Measurements from ENCODE around the gene CUX1.

Gene CUX1

DNA sequence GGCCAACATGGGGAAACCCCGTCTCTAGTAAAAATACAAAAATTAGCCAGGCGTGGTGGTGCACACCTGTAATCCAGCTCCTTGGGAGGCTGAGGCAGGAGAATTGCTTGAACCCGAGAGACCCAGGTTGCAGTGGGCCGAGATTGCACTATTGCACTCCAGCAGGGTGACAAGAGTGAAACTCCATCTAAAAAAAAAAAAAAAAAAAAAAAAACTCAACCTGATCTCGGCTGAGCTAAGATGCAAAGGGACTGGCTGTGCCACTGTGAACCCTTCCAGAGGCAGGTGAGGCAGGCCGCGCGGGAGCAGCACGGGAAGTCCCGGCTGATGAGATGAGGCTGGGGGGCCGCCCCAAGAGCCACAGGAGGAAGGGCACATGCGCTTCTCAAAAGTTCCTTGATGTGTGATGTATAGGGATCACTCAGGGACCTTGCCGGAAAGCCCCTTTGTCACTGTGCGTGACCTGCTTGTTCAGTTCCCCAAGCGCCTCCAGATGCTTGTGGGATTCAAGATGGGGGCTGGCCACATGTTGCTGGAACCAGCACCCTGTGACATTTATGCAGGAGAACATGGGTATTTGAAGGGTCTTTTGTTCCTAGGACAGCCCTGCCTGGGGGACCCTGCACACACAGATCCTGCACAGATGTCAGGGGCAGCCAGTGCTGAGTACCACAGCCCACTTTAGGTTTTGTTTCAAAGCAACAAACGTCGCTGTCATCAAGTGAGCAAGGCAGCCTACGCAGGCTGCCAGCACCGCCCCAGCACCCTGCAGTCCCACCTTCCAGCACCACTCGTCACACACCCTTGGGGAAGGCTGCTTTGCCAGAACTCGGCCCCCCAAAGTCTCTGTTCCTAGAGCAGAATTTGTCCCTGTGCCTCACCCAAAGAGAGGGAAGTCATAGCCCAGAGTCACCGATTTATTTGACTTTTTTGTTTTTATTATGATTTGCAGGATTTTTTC lies 394.4 kb downstream of the CUX1 start:
- peaks cover 14 to 24% of the 10 kb centered on the region in 2 donors for H3K36me3 ChIP-seq (ENCODE audit: control insufficient read depth in 2 of 2, insufficient read depth in 2 of 2, low read length in 2 of 2)

DNA sequence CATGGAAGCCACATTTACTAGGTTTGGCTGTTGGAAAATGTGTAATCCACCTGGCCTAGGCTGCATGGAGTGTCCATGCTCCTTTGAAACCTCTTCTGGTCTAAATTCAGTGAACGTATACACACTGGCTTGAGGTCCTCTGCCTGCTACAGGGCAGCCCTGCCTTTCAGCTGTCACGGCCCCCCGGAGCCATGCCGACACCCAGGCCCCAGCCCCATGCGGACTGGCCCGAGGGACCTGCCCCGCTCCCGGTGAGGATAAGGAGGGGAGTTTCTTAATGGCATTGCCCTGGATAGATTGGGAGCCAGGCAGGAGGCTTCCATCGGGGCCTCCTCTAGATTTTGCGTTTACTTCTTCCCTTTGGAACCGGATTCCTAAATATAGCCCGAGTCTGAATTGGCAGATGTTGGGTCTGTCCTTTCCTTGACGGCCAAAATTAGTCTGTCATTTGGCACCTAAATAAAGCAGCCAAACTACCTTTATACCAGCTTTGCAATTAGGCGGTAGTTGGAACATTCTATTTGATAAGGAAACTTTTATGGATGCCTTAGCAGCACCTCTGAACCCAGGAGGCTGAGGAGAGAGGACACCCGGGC lies 397.1 kb downstream of the CUX1 start:
- Histone ChIP-seq H3K4me1 (ENCODE audit: control insufficient read depth, insufficient read depth, low read length) (no peaks in the 10 kb centered on the region), H3K36me3 (ENCODE audit: control insufficient read depth in 2 of 2, insufficient read depth in 2 of 2, low read length in 2 of 2) (peaks cover 14 to 15% of the 10 kb centered on the region in 2 donors), H3K27me3 (ENCODE audit: control insufficient read depth in 1 of 2, insufficient read depth in 2 of 2, low read length in 2 of 2) (no peaks in the 10 kb centered on the region), H3K4me3 (ENCODE audit: low read length in 2 of 2) (no peak overlapping the region), H3K9me3 (ENCODE audit: control insufficient read depth in 2 of 2, low read length in 2 of 2) (no peaks in the 10 kb centered on the region), H3K27ac (ENCODE audit: low read length) (no peak overlapping the region), H3K9ac (ENCODE audit: low read length in 2 of 2) (no peak overlapping the region)

More for the DNA sequence above, 394.4 kb downstream of the CUX1 start:
- H3K27me3 ChIP-seq (ENCODE audit: control insufficient read depth in 1 of 2, insufficient read depth in 2 of 2, low read length in 2 of 2): no peaks in the 10 kb centered on the region
- H3K4me3 ChIP-seq (ENCODE audit: low read length in 2 of 2): no peak overlapping the region
- no peaks in the 10 kb centered on the region for H3K9me3 ChIP-seq (ENCODE audit: control insufficient read depth in 2 of 2, low read length in 2 of 2)
- H3K27ac ChIP-seq (ENCODE audit: low read length): no peak overlapping the region
- no peak overlapping the region for H3K9ac ChIP-seq (ENCODE audit: low read length in 2 of 2)
- no peaks in the 10 kb centered on the region for H3K4me1 ChIP-seq (ENCODE audit: control insufficient read depth, insufficient read depth, low read length)

DNA sequence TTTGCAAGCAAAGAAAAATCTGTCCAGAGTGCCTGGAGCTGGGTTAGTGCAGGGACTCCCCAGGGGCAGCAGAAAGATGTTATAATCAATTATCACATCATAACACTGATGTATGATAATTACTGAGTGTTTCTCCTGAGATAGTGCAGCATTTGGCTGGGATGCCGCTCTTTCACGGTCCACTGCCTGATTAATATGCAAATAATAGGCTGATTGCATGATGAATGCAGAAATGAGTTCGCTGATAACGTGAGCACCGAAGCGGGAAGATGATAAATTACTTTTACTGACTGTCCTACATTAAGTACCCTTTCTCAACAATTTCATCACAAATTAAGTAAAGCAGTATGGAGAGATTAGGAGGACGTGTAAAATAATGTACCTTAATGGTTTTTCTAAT lies 397.8 kb downstream of the CUX1 start:
- H3K27ac ChIP-seq (ENCODE audit: low read length): no peak overlapping the region
- no peak overlapping the region for H3K4me3 ChIP-seq (ENCODE audit: low read length in 2 of 2)
- H3K9me3 ChIP-seq (ENCODE audit: control insufficient read depth in 2 of 2, low read length in 2 of 2): no peaks in the 10 kb centered on the region
- no peaks in the 10 kb centered on the region for H3K27me3 ChIP-seq (ENCODE audit: control insufficient read depth in 1 of 2, insufficient read depth in 2 of 2, low read length in 2 of 2)
- no peak overlapping the region for H3K9ac ChIP-seq (ENCODE audit: low read length in 2 of 2)
- peaks cover 14 to 15% of the 10 kb centered on the region in 2 donors for H3K36me3 ChIP-seq (ENCODE audit: control insufficient read depth in 2 of 2, insufficient read depth in 2 of 2, low read length in 2 of 2)
- no peaks in the 10 kb centered on the region for H3K4me1 ChIP-seq (ENCODE audit: control insufficient read depth, insufficient read depth, low read length)

DNA sequence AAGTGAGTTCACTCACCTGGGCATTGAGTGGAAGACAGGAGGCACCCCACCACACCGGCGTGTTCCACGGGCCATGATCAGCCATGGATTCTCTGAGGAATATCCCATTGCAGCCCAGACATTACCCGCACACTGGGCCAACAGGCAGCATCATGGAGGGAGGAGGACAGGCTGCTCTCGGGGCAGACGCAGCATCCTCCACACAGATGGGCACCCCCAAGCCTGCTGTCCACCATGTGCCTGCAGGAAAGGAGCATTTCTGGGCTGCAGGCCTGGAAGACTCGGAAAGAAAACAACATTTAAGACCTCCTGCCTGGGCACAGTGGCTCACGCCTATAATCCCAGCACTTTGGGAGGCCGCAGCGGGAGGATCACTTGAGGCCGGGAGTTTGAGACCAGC lies 398.3 kb downstream of the CUX1 start:
- no peaks in the 10 kb centered on the region for H3K9me3 ChIP-seq (ENCODE audit: control insufficient read depth in 2 of 2, low read length in 2 of 2)
- no peaks in the 10 kb centered on the region for H3K27me3 ChIP-seq (ENCODE audit: control insufficient read depth in 1 of 2, insufficient read depth in 2 of 2, low read length in 2 of 2)
- H3K9ac ChIP-seq (ENCODE audit: low read length in 2 of 2): no peak overlapping the region
- no peak overlapping the region for H3K4me3 ChIP-seq (ENCODE audit: low read length in 2 of 2)
- no peak overlapping the region for H3K27ac ChIP-seq (ENCODE audit: low read length)
- no peaks in the 10 kb centered on the region for H3K4me1 ChIP-seq (ENCODE audit: control insufficient read depth, insufficient read depth, low read length)
- H3K36me3 ChIP-seq (ENCODE audit: control insufficient read depth in 2 of 2, insufficient read depth in 2 of 2, low read length in 2 of 2): peaks cover 9 to 12% of the 10 kb centered on the region in 2 donors

DNA sequence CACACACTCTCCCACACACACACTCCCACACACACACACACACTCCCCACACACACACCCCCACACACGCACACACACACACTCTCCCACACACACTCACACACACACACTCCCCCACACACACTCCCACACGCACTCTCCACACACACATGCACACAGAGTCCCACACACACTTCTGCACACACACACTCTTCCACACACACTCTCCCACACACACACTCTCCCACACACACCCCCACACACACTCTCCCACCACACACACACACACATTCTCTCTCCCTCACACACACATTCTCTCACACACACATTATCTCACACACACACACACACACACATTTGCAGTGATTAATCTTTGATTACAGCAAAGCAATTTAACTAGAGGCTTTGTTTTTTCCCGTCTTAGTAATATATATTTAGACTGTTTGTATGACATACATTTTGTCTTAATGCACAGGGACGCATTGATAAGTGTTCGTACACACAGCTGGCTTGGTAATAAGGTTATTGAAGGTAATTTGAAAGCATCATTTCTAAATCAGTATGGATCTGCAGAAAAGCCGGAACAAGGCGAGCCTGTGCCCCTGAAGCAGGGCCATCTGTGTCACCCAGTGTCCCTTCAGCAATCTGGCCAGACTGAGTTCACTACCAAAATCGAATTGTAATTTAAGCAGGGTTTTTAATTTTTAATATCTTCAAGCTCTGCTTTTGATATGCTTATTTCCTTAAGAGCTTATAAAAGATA lies 399.3 kb downstream of the CUX1 start:
- H3K36me3 ChIP-seq (ENCODE audit: control insufficient read depth in 2 of 2, insufficient read depth in 2 of 2, low read length in 2 of 2): peaks cover 6 to 9% of the 10 kb centered on the region in 2 donors
- no peaks in the 10 kb centered on the region for H3K4me1 ChIP-seq (ENCODE audit: control insufficient read depth, insufficient read depth, low read length)
- no peak overlapping the region for H3K27ac ChIP-seq (ENCODE audit: low read length)
- no peaks in the 10 kb centered on the region for H3K27me3 ChIP-seq (ENCODE audit: control insufficient read depth in 1 of 2, insufficient read depth in 2 of 2, low read length in 2 of 2)
- H3K9ac ChIP-seq (ENCODE audit: low read length in 2 of 2): no peak overlapping the region
- no peaks in the 10 kb centered on the region for H3K9me3 ChIP-seq (ENCODE audit: control insufficient read depth in 2 of 2, low read length in 2 of 2)
- H3K4me3 ChIP-seq (ENCODE audit: low read length in 2 of 2): no peak overlapping the region

DNA sequence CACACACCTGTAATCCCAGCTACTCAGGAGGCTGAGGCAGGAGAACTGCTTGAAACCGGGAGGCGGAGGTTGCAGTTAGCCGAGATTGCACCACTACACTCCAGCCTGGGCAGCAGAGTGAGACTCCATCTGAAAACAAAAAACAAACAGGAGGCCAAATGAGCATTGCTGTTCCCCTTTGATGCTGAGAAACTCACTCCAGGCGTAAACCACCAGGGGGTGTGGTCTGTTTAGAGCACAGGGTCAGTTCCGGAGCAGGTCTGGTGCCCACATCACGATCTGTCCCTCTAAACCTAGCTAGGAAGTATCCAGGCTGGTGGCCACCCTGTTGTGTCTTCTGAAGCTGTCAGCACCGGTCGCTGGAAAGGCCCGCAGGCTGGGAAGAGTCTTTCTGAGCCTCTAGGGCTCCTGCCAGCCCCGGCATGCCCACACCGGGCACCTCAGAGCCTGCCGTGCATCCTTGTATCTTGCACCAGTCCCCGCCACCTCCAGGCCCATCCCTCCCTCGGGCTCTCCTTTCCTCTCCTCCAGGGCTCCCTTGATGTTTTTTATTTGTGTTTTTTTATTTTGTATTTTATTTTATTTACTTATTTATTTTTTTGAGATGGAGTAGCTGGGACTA lies 402.9 kb downstream of the CUX1 start:
- Histone ChIP-seq H3K36me3 (ENCODE audit: control insufficient read depth in 2 of 2, insufficient read depth in 2 of 2, low read length in 2 of 2) (peaks cover 6 to 9% of the 10 kb centered on the region in 2 donors), H3K27me3 (ENCODE audit: control insufficient read depth in 1 of 2, insufficient read depth in 2 of 2, low read length in 2 of 2) (no peaks in the 10 kb centered on the region), H3K4me1 (ENCODE audit: control insufficient read depth, insufficient read depth, low read length) (no peaks in the 10 kb centered on the region), H3K27ac (ENCODE audit: low read length) (no peak overlapping the region), H3K4me3 (ENCODE audit: low read length in 2 of 2) (no peak overlapping the region), H3K9ac (ENCODE audit: low read length in 2 of 2) (no peak overlapping the region), H3K9me3 (ENCODE audit: control insufficient read depth in 2 of 2, low read length in 2 of 2) (no peaks in the 10 kb centered on the region)

DNA sequence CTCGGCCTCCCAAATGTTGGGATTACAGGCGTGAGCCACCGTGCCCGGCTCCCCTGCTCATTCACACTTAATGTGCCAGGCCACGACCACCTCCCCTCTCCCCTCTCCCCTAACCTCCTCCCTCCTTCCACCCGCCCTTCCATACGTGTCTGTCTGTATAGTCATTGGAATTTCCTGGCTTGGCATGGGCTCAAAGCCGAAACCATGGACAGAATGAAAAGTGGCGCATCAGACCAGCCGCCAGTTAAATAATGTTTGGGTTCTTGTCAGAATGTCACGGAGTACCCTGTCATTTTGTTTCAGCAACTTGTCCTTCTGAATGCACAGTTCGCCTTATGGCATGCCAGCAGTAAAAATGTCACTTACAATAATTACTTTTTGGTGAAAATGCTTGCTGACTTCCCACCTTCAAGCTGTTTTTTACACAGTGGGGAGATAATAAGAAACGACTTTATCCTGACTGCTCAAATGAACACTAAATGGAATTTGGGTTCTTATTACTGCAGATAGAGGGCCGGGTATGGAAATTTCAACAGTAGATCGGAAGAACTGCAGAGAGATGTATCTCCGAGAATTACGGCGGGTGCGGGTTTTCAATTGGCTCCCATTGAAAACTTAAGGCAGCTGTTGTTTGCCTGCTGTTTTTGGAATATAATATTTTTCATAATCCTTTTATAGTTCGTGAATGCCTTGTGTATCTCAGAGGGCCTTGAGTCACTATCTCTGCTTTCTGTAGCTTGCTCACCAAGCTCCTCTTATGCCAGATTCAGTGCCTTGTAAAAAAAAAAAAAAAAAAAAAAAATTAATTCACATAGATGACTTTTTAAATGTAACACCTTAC lies 403.8 kb downstream of the CUX1 start:
- Histone ChIP-seq H3K27ac (ENCODE audit: low read length) (no peak overlapping the region), H3K9ac (ENCODE audit: low read length in 2 of 2) (no peak overlapping the region), H3K4me1 (ENCODE audit: control insufficient read depth, insufficient read depth, low read length) (no peaks in the 10 kb centered on the region), H3K27me3 (ENCODE audit: control insufficient read depth in 1 of 2, insufficient read depth in 2 of 2, low read length in 2 of 2) (no peaks in the 10 kb centered on the region), H3K4me3 (ENCODE audit: low read length in 2 of 2) (no peak overlapping the region), H3K9me3 (ENCODE audit: control insufficient read depth in 2 of 2, low read length in 2 of 2) (no peaks in the 10 kb centered on the region), H3K36me3 (ENCODE audit: control insufficient read depth in 2 of 2, insufficient read depth in 2 of 2, low read length in 2 of 2) (peaks cover 3 to 8% of the 10 kb centered on the region in 2 donors)

DNA sequence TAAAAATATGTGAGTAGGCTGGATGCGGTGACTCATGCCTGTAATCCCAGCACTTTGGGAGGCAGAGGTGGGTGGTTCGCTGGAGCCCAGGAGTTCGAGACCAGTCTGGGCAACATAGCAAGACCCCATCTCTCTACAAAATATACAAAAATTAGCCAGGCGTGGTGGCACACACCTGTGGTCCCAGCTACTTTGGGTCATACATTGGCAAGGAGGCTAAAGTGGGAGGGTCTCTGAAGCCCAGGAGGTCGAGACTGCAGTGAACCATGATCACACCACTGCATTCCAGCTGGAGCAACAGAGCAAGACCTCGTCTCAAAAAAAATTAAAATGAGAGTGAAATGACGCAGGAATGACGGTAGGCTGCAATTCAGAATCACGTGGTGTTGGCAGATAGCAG lies 404.5 kb downstream of the CUX1 start:
- Histone ChIP-seq H3K27me3 (ENCODE audit: control insufficient read depth in 1 of 2, insufficient read depth in 2 of 2, low read length in 2 of 2) (no peaks in the 10 kb centered on the region), H3K36me3 (ENCODE audit: control insufficient read depth in 2 of 2, insufficient read depth in 2 of 2, low read length in 2 of 2) (peaks cover 0 to 3% of the 10 kb centered on the region in 2 donors), H3K27ac (ENCODE audit: low read length) (no peak overlapping the region), H3K9me3 (ENCODE audit: control insufficient read depth in 2 of 2, low read length in 2 of 2) (no peaks in the 10 kb centered on the region), H3K4me3 (ENCODE audit: low read length in 2 of 2) (no peak overlapping the region), H3K9ac (ENCODE audit: low read length in 2 of 2) (no peak overlapping the region), H3K4me1 (ENCODE audit: control insufficient read depth, insufficient read depth, low read length) (no peaks in the 10 kb centered on the region)

DNA sequence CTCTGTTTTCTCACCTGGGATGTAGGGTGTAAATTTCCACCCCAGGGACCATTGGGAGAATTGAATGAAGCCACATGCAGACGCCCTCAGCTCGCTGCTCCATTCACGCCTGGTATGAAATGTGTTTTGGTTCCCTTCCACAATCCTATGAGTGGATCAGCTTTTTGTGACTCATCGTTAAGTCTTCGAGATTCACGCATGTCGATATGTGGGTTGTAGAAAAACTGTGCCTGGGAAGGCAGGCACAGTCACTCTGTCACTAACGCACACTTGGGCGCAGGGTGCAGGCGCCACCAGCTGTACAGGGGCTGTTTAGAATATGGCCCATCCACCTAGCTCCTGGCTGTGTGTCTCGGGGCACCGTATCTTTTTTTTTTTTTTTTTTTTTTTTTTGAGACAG lies 405.0 kb downstream of the CUX1 start:
- H3K9ac ChIP-seq (ENCODE audit: low read length in 2 of 2): no peak overlapping the region
- no peaks in the 10 kb centered on the region for H3K4me1 ChIP-seq (ENCODE audit: control insufficient read depth, insufficient read depth, low read length)

DNA sequence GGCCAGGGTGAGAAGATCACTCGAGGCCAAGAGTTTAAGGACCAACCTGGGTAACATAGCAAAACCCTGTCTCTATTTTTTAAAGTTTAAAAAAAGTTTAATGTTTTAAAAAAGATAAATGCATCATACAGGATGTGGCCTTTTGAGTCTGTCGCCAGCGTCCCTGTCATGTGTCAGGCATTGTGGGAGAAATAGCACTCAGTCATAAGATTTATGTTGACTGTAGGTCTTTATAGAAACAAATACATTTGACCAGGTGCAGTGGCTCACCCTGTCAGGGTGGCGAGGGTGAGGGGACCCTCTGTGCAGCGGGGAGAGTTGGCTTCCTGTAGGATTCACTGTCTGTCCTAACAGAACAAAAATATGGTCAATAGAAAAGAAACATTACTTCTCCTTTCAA lies 405.8 kb downstream of the CUX1 start:
- peaks cover 4 to 8% of the 10 kb centered on the region in 2 donors for H3K36me3 ChIP-seq (ENCODE audit: control insufficient read depth in 2 of 2, insufficient read depth in 2 of 2, low read length in 2 of 2)
- no peak overlapping the region for H3K9ac ChIP-seq (ENCODE audit: low read length in 2 of 2)
- no peaks in the 10 kb centered on the region for H3K4me1 ChIP-seq (ENCODE audit: control insufficient read depth, insufficient read depth, low read length)
- no peaks in the 10 kb centered on the region for H3K9me3 ChIP-seq (ENCODE audit: control insufficient read depth in 2 of 2, low read length in 2 of 2)
- H3K4me3 ChIP-seq (ENCODE audit: low read length in 2 of 2): no peak overlapping the region
- no peak overlapping the region for H3K27ac ChIP-seq (ENCODE audit: low read length)
- no peaks in the 10 kb centered on the region for H3K27me3 ChIP-seq (ENCODE audit: control insufficient read depth in 1 of 2, insufficient read depth in 2 of 2, low read length in 2 of 2)

More for the DNA sequence above, 405.0 kb downstream of the CUX1 start:
- H3K36me3 ChIP-seq (ENCODE audit: control insufficient read depth in 2 of 2, insufficient read depth in 2 of 2, low read length in 2 of 2): peaks cover 3 to 4% of the 10 kb centered on the region in 2 donors
- H3K27ac ChIP-seq (ENCODE audit: low read length): no peak overlapping the region
- H3K4me3 ChIP-seq (ENCODE audit: low read length in 2 of 2): no peak overlapping the region
- H3K27me3 ChIP-seq (ENCODE audit: control insufficient read depth in 1 of 2, insufficient read depth in 2 of 2, low read length in 2 of 2): no peaks in the 10 kb centered on the region
- H3K9me3 ChIP-seq (ENCODE audit: control insufficient read depth in 2 of 2, low read length in 2 of 2): no peaks in the 10 kb centered on the region
